Endothelial cell of umbilical vein (primary cell): ENCODE measurements around the gene STK11IP.

ENCODE experiments used
- CTCF ChIP-seq, 2 donors: IDR thresholded peaks; 1 replicate in 1 of 2; 2 replicates in 1 of 2; pipeline ENCODE4 v1.5.1; 2011; ENCODE audit warnings: low read length in 2 of 2, mild to moderate bottlenecking in 2 of 2, moderate library complexity in 2 of 2, control low read depth in 1 of 2, inconsistent platforms in 1 of 2, low read depth in 1 of 2; ENCODE audit not compliant: insufficient read depth in 1 of 2; ENCODE audit errors: extremely low read depth in 1 of 2
- JUN ChIP-seq: IDR thresholded peaks from 2 replicates; pipeline ENCODE4 v1.6.1; 2011; ENCODE audit warnings: borderline replicate concordance, low read depth; ENCODE audit not compliant: insufficient read length, insufficient read depth
- POLR2A ChIP-seq: IDR thresholded peaks from 2 replicates; pipeline ENCODE4 v1.6.1; 2012; ENCODE audit warnings: low read depth, mild to moderate bottlenecking, control low read depth, low read length
- POLR2AphosphoS5 ChIP-seq: IDR thresholded peaks from 2 replicates; pipeline ENCODE4 v1.6.1; 2012; ENCODE audit warnings: low read depth, mild to moderate bottlenecking, control low read depth, low read length, moderate library complexity; ENCODE audit not compliant: insufficient read depth

- TF ChIP-seq JUN (no peak), CTCF (IDR thresholded peaks at IDR 0.05; ENCODE audit: extremely low read depth in 1 of 2, insufficient read depth in 1 of 2, low read depth in 1 of 2, low read length in 2 of 2) (no peak), POLR2A (no peak), POLR2AphosphoS5 (no peak)
These were observed 28.6 kb upstream of the STK11IP start for GRCh38 chr2:219569041-219569440.
